Duodenal mucosa (tissue), 2 donors: ENCODE results near the gene OPA1.

Experiments used
- H3K27ac ChIP-seq: one replicate; pipeline ENCODE4 v1.7.0; 2013; ENCODE audit warnings: low read depth, low read length
- H3K27me3 ChIP-seq, 2 donors: one replicate each; pipeline ENCODE4 v1.7.0; 2013; ENCODE audit warnings: low read length in 2 of 2, control low read depth in 1 of 2; ENCODE audit not compliant: insufficient read depth in 2 of 2, control insufficient read depth in 1 of 2
- H3K36me3 ChIP-seq, 2 donors: one replicate each; pipeline ENCODE4 v1.7.0; 2013; ENCODE audit warnings: low read length in 2 of 2, control low read depth in 1 of 2; ENCODE audit not compliant: insufficient read depth in 2 of 2, control insufficient read depth in 1 of 2
- H3K4me1 ChIP-seq, 2 donors: one replicate each; pipeline ENCODE4 v1.7.0; 2013; ENCODE audit warnings: low read length in 2 of 2, control low read depth in 1 of 2; ENCODE audit not compliant: insufficient read depth in 2 of 2, control insufficient read depth in 1 of 2
- H3K4me3 ChIP-seq, 2 donors: one replicate each; pipeline ENCODE4 v1.7.0; 2013; ENCODE audit warnings: low read length in 2 of 2, low read depth in 1 of 2
- H3K9ac ChIP-seq, 2 donors: one replicate each; pipeline ENCODE4 v1.7.0; 2013; ENCODE audit warnings: low read length in 2 of 2, low read depth in 1 of 2
- H3K9me3 ChIP-seq, 2 donors: one replicate each; pipeline ENCODE4 v1.7.0; 2013; ENCODE audit warnings: low read length in 2 of 2, control low read depth in 1 of 2; ENCODE audit not compliant: control insufficient read depth in 1 of 2

Gene OPA1

GRCh38 chr3:193744048-193744821 is 151.2 kb downstream of the OPA1 start:
- no peaks in the 10 kb centered on the region for H3K9me3 ChIP-seq
- peaks cover 0 to 5% of the 10 kb centered on the region in 2 donors for H3K4me1 ChIP-seq
- no peak overlapping the region for H3K27ac ChIP-seq
- no peaks in the 10 kb centered on the region for H3K27me3 ChIP-seq
- no peak overlapping the region for H3K4me3 ChIP-seq
- H3K9ac ChIP-seq = no peak overlapping the region
- H3K36me3 ChIP-seq = no peaks in the 10 kb centered on the region

- H3K9me3 ChIP-seq = no peaks in the 10 kb centered on the region
- no peaks in the 10 kb centered on the region for H3K27me3 ChIP-seq
- H3K36me3 ChIP-seq = no peaks in the 10 kb centered on the region
- H3K9ac ChIP-seq = no peak overlapping the region
- no peak overlapping the region for H3K4me3 ChIP-seq
- no peak overlapping the region for H3K27ac ChIP-seq
- H3K4me1 ChIP-seq = peaks cover 0 to 5% of the 10 kb centered on the region in 2 donors
Observed at GRCh38 chr3:193744822-193745684, 152.0 kb downstream of the OPA1 start.

GRCh38 chr3:193746832-193747231 is 153.8 kb downstream of the OPA1 start:
- H3K4me1 ChIP-seq = peaks cover 0 to 5% of the 10 kb centered on the region in 2 donors
- H3K9ac ChIP-seq = no peak overlapping the region
- H3K27ac ChIP-seq = no peak overlapping the region
- no peaks in the 10 kb centered on the region for H3K36me3 ChIP-seq
- no peaks in the 10 kb centered on the region for H3K9me3 ChIP-seq
- no peaks in the 10 kb centered on the region for H3K27me3 ChIP-seq
- no peak overlapping the region for H3K4me3 ChIP-seq
